ENCODE measurements around the gene EPX.

- TF ChIP-seq POLR2A (IDR thresholded peaks at IDR 0.05) (no peak), EP300 (IDR thresholded peaks at IDR 0.05; ENCODE audit: low read depth) (no peak), CTCF (IDR thresholded peaks at IDR 0.05) (no peak), POLR2AphosphoS5 (IDR thresholded peaks at IDR 0.05) (no peak)
These were observed 3.1 kb downstream of the EPX start for GRCh38 chr17:58195518-58196123.

All from transverse colon (tissue), 4 donors.